Breast epithelium (tissue), 3 donors: Measurements from ENCODE around the gene ARFRP1.

ENCODE experiments used
- CTCF ChIP-seq, 3 donors: fragments of 450-650 bp; IDR thresholded peaks; one replicate each; pipeline ENCODE4 v1.5.1; 2016 to 2017; ENCODE audit warnings: antibody characterized with exemption in 3 of 3, mild to moderate bottlenecking in 3 of 3, moderate library complexity in 3 of 3
- POLR2A ChIP-seq: fragments of 450-650 bp; IDR thresholded peaks from one replicate; pipeline ENCODE4 v1.6.1; 2016; ENCODE audit warnings: antibody characterized with exemption, mild to moderate bottlenecking, moderate library complexity
- POLR2AphosphoS5 ChIP-seq, 3 donors: sonication (generic); formaldehyde crosslinking; IDR thresholded peaks; one replicate each; pipeline ENCODE4 v1.6.1; 2017; ENCODE audit warnings: antibody characterized with exemption in 3 of 3

DNA sequence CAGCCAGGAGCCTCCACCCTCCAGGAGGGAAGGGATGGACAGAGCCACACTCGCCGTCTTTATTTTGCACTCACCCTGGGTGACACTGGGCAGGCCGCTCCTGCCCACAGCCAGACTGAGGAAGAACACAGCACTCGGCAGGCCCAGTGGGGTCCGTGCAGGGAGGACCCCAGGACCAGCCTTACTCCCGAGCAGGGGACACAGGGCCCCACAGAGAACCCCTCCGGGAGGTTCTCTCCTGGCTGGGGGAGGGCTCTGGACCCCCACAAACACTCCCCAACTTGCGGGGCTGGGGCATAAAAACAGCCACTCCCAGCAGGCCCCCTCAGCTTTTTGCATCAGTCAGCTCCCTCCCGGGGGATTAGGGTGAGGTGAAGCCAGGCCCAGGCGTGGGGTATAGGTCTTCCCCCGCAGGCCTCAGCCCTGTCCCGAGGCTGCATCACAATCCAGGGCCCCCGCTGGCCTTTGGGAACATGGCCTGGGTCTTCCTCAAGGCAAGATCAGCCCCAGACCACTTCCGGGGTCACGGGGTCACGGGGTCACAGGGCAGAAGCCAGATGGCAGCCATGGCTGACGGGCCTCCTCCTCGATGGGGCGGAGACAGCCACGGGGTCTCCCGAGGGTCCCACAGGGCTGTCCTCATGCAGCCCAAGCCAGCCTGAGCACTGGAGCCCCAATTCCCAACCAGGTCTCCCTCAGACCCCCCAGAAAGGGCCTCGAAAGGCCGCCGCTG lies 8.1 kb downstream of the ARFRP1 start:
- TF ChIP-seq CTCF (IDR thresholded peaks at IDR 0.05) (no peak), POLR2AphosphoS5 (IDR thresholded peaks at IDR 0.05) (no peak), POLR2A (no peak)
